Right atrium auricular region (tissue), 2 donors: ENCODE data around the gene RNPEPL1. TPM values are rescaled to one million over a fixed set of nuclear protein-coding genes. Genes with fewer than 3 reads are reported as not detected.

Experiments
- DNase-seq: peaks from one replicate; pipeline ENCODE4 v3.0.0-alpha.2; 2019; ENCODE audit warnings: low spot score
- H3K27ac ChIP-seq, 2 donors: fragments of 200-600 bp; sonication (generic); 1 replicate in 1 of 2; 2 replicates in 1 of 2; pipeline ENCODE4 v1.5.1; 2016 to 2019
- H3K27me3 ChIP-seq, 2 donors: fragments of 200-600 bp; sonication (generic); one replicate each; pipeline versions ENCODE4 v1.5.1 to v1.6.0; 2017 to 2019
- H3K36me3 ChIP-seq: fragments of 200-600 bp; sonication (generic); one replicate; pipeline ENCODE4 v1.5.1; 2016
- H3K4me1 ChIP-seq, 2 donors: fragments of 200-600 bp; sonication (generic); one replicate each; pipeline versions ENCODE4 v1.5.1 to v1.6.0; 2017 to 2019
- H3K4me3 ChIP-seq, 2 donors: fragments of 200-600 bp; sonication (generic); 1 replicate in 1 of 2; 2 replicates in 1 of 2; pipeline ENCODE4 v1.5.1; 2017 to 2019; ENCODE audit warnings: mild to moderate bottlenecking in 1 of 2, moderate library complexity in 1 of 2
- H3K9me3 ChIP-seq, 2 donors: fragments of 200-600 bp; sonication (generic); one replicate each; pipeline ENCODE4 v1.5.1; 2019
- CTCF ChIP-seq, 2 donors: fragments of 200-600 bp; sonication (generic); IDR thresholded peaks; one replicate each; pipeline ENCODE4 v1.5.1; 2019; ENCODE audit warnings: antibody characterized with exemption in 2 of 2
- total RNA-seq, 2 donors: library from RNA; depleted of rRNA; stranded (reverse); fragments of >200 nt; gene quantifications; one replicate each; pipeline ENCODE4 v1.1.0, GENCODE V29; 2016

RNPEPL1 gene
- total RNA-seq, 2 donors from 2014 or later, result 62.0 to 76.3 TPM

DNA sequence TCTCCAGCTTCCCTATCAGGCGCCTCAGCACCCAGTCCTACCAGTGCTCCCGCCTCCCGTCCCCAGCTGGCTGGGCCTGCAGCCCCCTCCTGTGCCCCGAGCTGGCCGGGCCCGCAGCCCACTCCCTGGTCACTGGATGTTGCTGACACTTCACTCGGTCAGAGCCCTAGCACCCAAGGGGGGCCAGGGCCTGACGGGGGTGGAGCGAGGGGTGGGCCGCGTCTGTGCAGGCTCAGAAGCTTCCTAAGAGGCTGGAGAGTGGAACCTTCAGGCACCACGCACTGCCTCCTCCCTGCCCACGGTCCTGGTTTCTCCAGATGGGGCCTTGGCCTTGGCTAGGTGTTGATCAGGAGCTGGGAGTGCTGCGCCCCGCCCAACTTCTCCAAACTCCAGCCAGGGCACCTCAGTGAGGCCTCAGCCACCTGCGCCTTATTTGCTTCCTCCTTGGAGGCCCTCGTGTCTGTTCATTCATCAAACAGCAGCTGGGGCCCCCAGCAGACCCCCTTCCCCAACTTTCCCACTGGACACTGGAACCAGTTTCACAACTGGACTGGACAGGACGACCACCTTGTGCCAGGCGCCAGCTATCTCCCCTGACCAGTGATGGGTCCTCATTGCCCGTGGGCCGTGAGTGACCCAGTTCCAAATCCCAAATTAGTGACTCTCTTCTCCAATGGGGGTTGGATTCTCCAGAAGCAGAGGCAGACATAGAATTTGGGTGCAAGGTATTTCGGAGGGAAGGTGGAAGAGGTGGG is 35.0 kb downstream of the RNPEPL1 start:
- Histone ChIP-seq H3K4me1 (peaks cover 0 to 9% of the 10 kb centered on the region in 2 donors), H3K4me3 (no peak overlapping the region), H3K9me3 (no peaks in the 10 kb centered on the region), H3K36me3 (peaks cover 10% of the 10 kb centered on the region), H3K27me3 (no peaks in the 10 kb centered on the region), H3K27ac (no peak overlapping the region)
- no peak for TF ChIP-seq CTCF (IDR thresholded peaks at IDR 0.05)
- no peak for DNase-seq

- no peaks in the 10 kb centered on the region for H3K9me3 ChIP-seq
- no peak for DNase-seq
- no peak overlapping the region for H3K4me3 ChIP-seq
- H3K27ac ChIP-seq, result no peak overlapping the region
- peaks cover 4% of the 10 kb centered on the region for H3K36me3 ChIP-seq
- no peak for TF ChIP-seq CTCF (IDR thresholded peaks at IDR 0.05)
- no peaks in the 10 kb centered on the region for H3K27me3 ChIP-seq
- H3K4me1 ChIP-seq, result peaks cover 0 to 9% of the 10 kb centered on the region in 2 donors
Measured at GRCh38 chr2:240603846-240604245, 35.6 kb downstream of the RNPEPL1 start.

DNA sequence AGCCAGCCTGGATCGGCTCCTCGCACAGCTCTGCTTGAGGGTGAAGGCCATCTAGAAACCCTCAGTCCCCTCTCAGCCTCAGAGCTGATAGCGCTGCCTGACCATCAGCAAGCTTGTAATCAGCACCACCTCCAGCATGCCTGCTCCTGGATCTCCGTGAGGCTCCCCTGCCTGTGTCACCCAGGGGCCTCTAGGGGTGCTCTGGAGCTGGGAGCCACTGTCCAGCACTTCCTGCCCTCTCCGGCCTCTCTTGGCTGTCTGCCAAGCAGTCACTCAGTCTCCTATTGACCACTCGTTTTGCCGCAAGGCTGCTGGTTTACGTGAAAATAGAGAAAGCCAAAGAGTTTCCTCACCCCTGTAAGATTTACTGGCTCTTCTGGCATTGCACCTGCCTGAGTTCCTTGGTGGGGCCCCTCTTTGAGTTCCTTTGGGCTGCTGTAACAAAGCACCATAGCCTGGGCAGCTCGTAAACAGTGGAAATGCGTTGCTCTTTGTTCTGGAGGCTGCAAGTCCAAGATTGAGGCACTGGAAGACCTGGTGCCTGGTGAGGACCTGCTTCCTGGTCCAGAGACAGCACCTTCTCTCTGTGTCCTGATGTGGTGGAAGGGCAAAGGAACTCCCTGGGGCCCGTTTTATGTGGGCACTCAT is 36.1 kb downstream of the RNPEPL1 start:
- no peak overlapping the region for H3K4me3 ChIP-seq
- H3K36me3 ChIP-seq, result no peaks in the 10 kb centered on the region
- peaks cover 0 to 9% of the 10 kb centered on the region in 2 donors for H3K4me1 ChIP-seq
- no peak overlapping the region for H3K27ac ChIP-seq
- peak; percentile 75 for DNase-seq
- peak; percentile 58 to 69 for TF ChIP-seq CTCF (IDR thresholded peaks at IDR 0.05)
- no peaks in the 10 kb centered on the region for H3K27me3 ChIP-seq
- H3K9me3 ChIP-seq, result no peaks in the 10 kb centered on the region

DNA sequence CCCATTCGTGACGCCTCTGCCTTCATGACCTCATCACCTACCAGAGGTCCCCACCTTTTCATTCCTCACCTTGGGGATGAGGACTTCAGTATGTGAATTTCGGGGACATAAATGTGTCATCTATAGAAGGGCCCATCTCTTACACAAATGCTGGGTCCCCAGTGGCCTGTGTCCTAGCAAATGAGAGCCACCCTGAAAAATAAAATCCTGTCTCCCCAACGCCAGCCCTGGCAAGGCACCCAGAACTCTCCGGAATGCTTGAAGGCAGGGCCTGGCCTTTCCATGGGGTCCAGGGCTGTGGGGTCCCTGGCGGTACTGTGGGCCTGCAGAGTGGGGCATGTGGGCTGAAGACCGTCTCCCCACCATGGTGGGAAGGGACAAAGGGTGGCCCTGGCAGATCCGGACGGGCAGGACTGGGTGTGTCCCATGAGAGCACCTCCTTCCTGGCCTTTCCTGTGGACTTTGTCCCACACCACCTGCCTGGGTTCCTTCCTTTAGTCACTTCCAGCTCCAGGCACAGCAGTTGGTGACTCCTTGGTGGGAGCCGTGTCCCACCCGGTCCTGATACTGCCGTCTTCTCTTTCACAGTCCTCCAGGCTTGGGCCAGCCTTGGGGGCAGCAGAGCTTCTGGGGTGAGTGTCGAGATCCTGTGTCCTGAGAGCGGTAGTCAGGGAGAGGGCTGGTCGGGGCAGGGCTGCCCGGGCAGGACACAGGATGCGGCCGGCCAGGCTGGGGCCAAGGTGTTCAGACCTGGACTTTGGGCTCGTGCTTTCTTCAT is 36.8 kb downstream of the RNPEPL1 start:
- no peak for TF ChIP-seq CTCF (IDR thresholded peaks at IDR 0.05)
- H3K27me3 ChIP-seq, result no peaks in the 10 kb centered on the region
- H3K4me3 ChIP-seq, result no peak overlapping the region
- H3K27ac ChIP-seq, result no peak overlapping the region
- no peaks in the 10 kb centered on the region for H3K36me3 ChIP-seq
- H3K4me1 ChIP-seq, result peaks cover 0 to 9% of the 10 kb centered on the region in 2 donors
- H3K9me3 ChIP-seq, result no peaks in the 10 kb centered on the region
- DNase-seq, result no peak

- Histone ChIP-seq H3K27me3 (no peaks in the 10 kb centered on the region), H3K27ac (no peak overlapping the region), H3K36me3 (no peaks in the 10 kb centered on the region), H3K4me1 (peaks cover 0 to 9% of the 10 kb centered on the region in 2 donors), H3K9me3 (no peaks in the 10 kb centered on the region), H3K4me3 (no peak overlapping the region)
- no peak for TF ChIP-seq CTCF (IDR thresholded peaks at IDR 0.05)
- no peak for DNase-seq
Measured at GRCh38 chr2:240605867-240606743, 37.8 kb downstream of the RNPEPL1 start.
